Measurements from ENCODE around the gene ATG14.

The ATG14 gene

GRCh38 chr14:55434805-55435174 lies 23.2 kb upstream of the ATG14 start:
- peaks cover 0 to 12% (median 2%) of the 10 kb centered on the region in 4 experiments for H3K4me1 ChIP-seq (ENCODE audit: control extremely low read depth in 1 of 4, control insufficient read depth in 4 of 4, insufficient read depth in 4 of 4, low read length in 3 of 4)
- no peaks in the 10 kb centered on the region for H3K36me3 ChIP-seq (ENCODE audit: control insufficient read depth in 4 of 4, insufficient read depth in 4 of 4, low read length in 3 of 4)
- ChIA-PET POLR2A (interaction anchor here (0.6 kb wide), 2 partner anchors 1823 to 1899 kb away, joined by 3 to 4 read pairs; no protein-coding TSS in a partner anchor), CTCF (interaction anchor here (0.6 to 1.6 kb wide), 10 partner anchors 9 to 1836 kb away, joined by 3 to 10 read pairs (median 4); no protein-coding TSS in a partner anchor)
- no peak overlapping the region for H3K27ac ChIP-seq (ENCODE audit: insufficient read depth in 1 of 2, low read depth in 1 of 2, low read length in 2 of 2, poor library complexity in 1 of 2, severe bottlenecking in 2 of 2)
- 50% methylated on average over 2 of the region's 3 CpGs for WGBS (ENCODE audit: insufficient coverage)
- no peak overlapping the region for H3K4me3 ChIP-seq (ENCODE audit: control insufficient read depth in 1 of 7, extremely low read depth in 1 of 7, insufficient read depth in 4 of 7, low read depth in 2 of 7, low read length in 6 of 7)
- H3K27me3 ChIP-seq (replicated peaks in 2 of 5; ENCODE audit: control insufficient read depth in 4 of 5, insufficient read depth in 5 of 5, low read length in 4 of 5) = peaks cover 0 to 54% (median 14%) of the 10 kb centered on the region in 5 experiments
- no peak for DNase-seq
- H3K9me3 ChIP-seq (ENCODE audit: control extremely low read depth in 1 of 5, control insufficient read depth in 4 of 5, insufficient read depth in 2 of 5, low read depth in 1 of 5, low read length in 4 of 5) = no peaks in the 10 kb centered on the region

- ChIA-PET CTCF (interaction anchor here (0.6 to 1.6 kb wide), 10 partner anchors 9 to 1836 kb away, joined by 3 to 10 read pairs (median 4); no protein-coding TSS in a partner anchor), POLR2A (interaction anchor here (0.6 kb wide), 1 partner anchor 1823 kb away, joined by 3 read pairs; no protein-coding TSS in a partner anchor)
- H3K27me3 ChIP-seq (replicated peaks in 2 of 5; ENCODE audit: control insufficient read depth in 4 of 5, insufficient read depth in 5 of 5, low read length in 4 of 5) = peaks cover 0 to 52% (median 14%) of the 10 kb centered on the region in 5 experiments
- no peak overlapping the region for H3K4me3 ChIP-seq (ENCODE audit: control insufficient read depth in 1 of 7, extremely low read depth in 1 of 7, insufficient read depth in 4 of 7, low read depth in 2 of 7, low read length in 6 of 7)
- WGBS (ENCODE audit: insufficient coverage) = no CpG with 5 or more reads among the region's 6 CpGs
- peak in 2 of 3 donors; percentile 38 to 45 for DNase-seq
- no peaks in the 10 kb centered on the region for H3K36me3 ChIP-seq (ENCODE audit: control insufficient read depth in 4 of 4, insufficient read depth in 4 of 4, low read length in 3 of 4)
- no peak overlapping the region for H3K27ac ChIP-seq (ENCODE audit: insufficient read depth in 1 of 2, low read depth in 1 of 2, low read length in 2 of 2, poor library complexity in 1 of 2, severe bottlenecking in 2 of 2)
- H3K4me1 ChIP-seq (ENCODE audit: control extremely low read depth in 1 of 4, control insufficient read depth in 4 of 4, insufficient read depth in 4 of 4, low read length in 3 of 4) = peaks cover 0 to 12% (median 2%) of the 10 kb centered on the region in 4 experiments
- no peaks in the 10 kb centered on the region for H3K9me3 ChIP-seq (ENCODE audit: control extremely low read depth in 1 of 5, control insufficient read depth in 4 of 5, insufficient read depth in 2 of 5, low read depth in 1 of 5, low read length in 4 of 5)
Measured at GRCh38 chr14:55433880-55434804, 22.5 kb upstream of the ATG14 start.

- Histone ChIP-seq H3K27me3 (replicated peaks in 2 of 5; ENCODE audit: control insufficient read depth in 4 of 5, insufficient read depth in 5 of 5, low read length in 4 of 5) (peaks cover 0 to 48% (median 13%) of the 10 kb centered on the region in 5 experiments), H3K36me3 (ENCODE audit: control insufficient read depth in 4 of 4, insufficient read depth in 4 of 4, low read length in 3 of 4) (no peaks in the 10 kb centered on the region), H3K9me3 (ENCODE audit: control extremely low read depth in 1 of 5, control insufficient read depth in 4 of 5, insufficient read depth in 2 of 5, low read depth in 1 of 5, low read length in 4 of 5) (no peaks in the 10 kb centered on the region), H3K4me1 (ENCODE audit: control extremely low read depth in 1 of 4, control insufficient read depth in 4 of 4, insufficient read depth in 4 of 4, low read length in 3 of 4) (peaks cover 0 to 12% (median 2%) of the 10 kb centered on the region in 4 experiments), H3K4me3 (ENCODE audit: control insufficient read depth in 1 of 7, extremely low read depth in 1 of 7, insufficient read depth in 4 of 7, low read depth in 2 of 7, low read length in 6 of 7) (no peak overlapping the region), H3K27ac (ENCODE audit: insufficient read depth in 1 of 2, low read depth in 1 of 2, low read length in 2 of 2, poor library complexity in 1 of 2, severe bottlenecking in 2 of 2) (no peak overlapping the region)
- WGBS (ENCODE audit: insufficient coverage) = 100% methylated on average over 1 of the region's 3 CpGs
- CTCF ChIA-PET = interaction anchor here (0.6 to 1.4 kb wide), 2 partner anchors 13 to 366 kb away, joined by 4 to 5 read pairs; no protein-coding TSS in a partner anchor
- POLR2A ChIA-PET = no interaction called here
- DNase-seq = no peak
Measured at GRCh38 chr14:55432628-55433027, 21.0 kb upstream of the ATG14 start.

- CTCF ChIA-PET = interaction anchor here (1.0 to 9.8 kb wide), 6 partner anchors 13 to 221 kb away, joined by 3 to 77 read pairs (median 4); no protein-coding TSS in a partner anchor
- H3K36me3 ChIP-seq (ENCODE audit: control insufficient read depth in 4 of 4, insufficient read depth in 4 of 4, low read length in 3 of 4) = no peaks in the 10 kb centered on the region
- no peak overlapping the region for H3K4me3 ChIP-seq (ENCODE audit: control insufficient read depth in 1 of 7, extremely low read depth in 1 of 7, insufficient read depth in 4 of 7, low read depth in 2 of 7, low read length in 6 of 7)
- WGBS (ENCODE audit: insufficient coverage) = no CpG with 5 or more reads among the region's 1 CpG
- peak; percentile 75 to 86 (median 83) for DNase-seq
- no peaks in the 10 kb centered on the region for H3K9me3 ChIP-seq (ENCODE audit: control extremely low read depth in 1 of 5, control insufficient read depth in 4 of 5, insufficient read depth in 2 of 5, low read depth in 1 of 5, low read length in 4 of 5)
- no peak overlapping the region for H3K27ac ChIP-seq (ENCODE audit: insufficient read depth in 1 of 2, low read depth in 1 of 2, low read length in 2 of 2, poor library complexity in 1 of 2, severe bottlenecking in 2 of 2)
- peaks cover 0 to 12% (median 2%) of the 10 kb centered on the region in 4 experiments for H3K4me1 ChIP-seq (ENCODE audit: control extremely low read depth in 1 of 4, control insufficient read depth in 4 of 4, insufficient read depth in 4 of 4, low read length in 3 of 4)
- H3K27me3 ChIP-seq (replicated peaks in 2 of 5; ENCODE audit: control insufficient read depth in 4 of 5, insufficient read depth in 5 of 5, low read length in 4 of 5) = peaks cover 0 to 28% (median 6%) of the 10 kb centered on the region in 5 experiments
- POLR2A ChIA-PET = interaction anchor here (0.6 kb wide), 2 partner anchors 157 to 290 kb away, joined by 3 to 4 read pairs; no protein-coding TSS in a partner anchor
Measured at GRCh38 chr14:55430024-55430690, 18.5 kb upstream of the ATG14 start.

- no peak for DNase-seq
- Histone ChIP-seq H3K4me3 (ENCODE audit: control insufficient read depth in 1 of 7, extremely low read depth in 1 of 7, insufficient read depth in 4 of 7, low read depth in 2 of 7, low read length in 6 of 7) (no peak overlapping the region), H3K36me3 (ENCODE audit: control insufficient read depth in 4 of 4, insufficient read depth in 4 of 4, low read length in 3 of 4) (no peaks in the 10 kb centered on the region), H3K27me3 (replicated peaks in 2 of 5; ENCODE audit: control insufficient read depth in 4 of 5, insufficient read depth in 5 of 5, low read length in 4 of 5) (peaks cover 0 to 12% (median 0%) of the 10 kb centered on the region in 5 experiments), H3K27ac (ENCODE audit: insufficient read depth in 1 of 2, low read depth in 1 of 2, low read length in 2 of 2, poor library complexity in 1 of 2, severe bottlenecking in 2 of 2) (no peak overlapping the region), H3K9me3 (ENCODE audit: control extremely low read depth in 1 of 5, control insufficient read depth in 4 of 5, insufficient read depth in 2 of 5, low read depth in 1 of 5, low read length in 4 of 5) (no peaks in the 10 kb centered on the region), H3K4me1 (ENCODE audit: control extremely low read depth in 1 of 4, control insufficient read depth in 4 of 4, insufficient read depth in 4 of 4, low read length in 3 of 4) (peaks cover 0 to 9% (median 2%) of the 10 kb centered on the region in 4 experiments)
- POLR2A ChIA-PET = no interaction called here
- CTCF ChIA-PET = interaction anchor here (0.6 to 9.8 kb wide), 5 partner anchors 9 to 338 kb away, joined by 3 to 77 read pairs (median 3); partner anchors contain the start of gene TBPL2
- WGBS (ENCODE audit: insufficient coverage) = 90% methylated on average over 5 of the region's 7 CpGs
Measured at GRCh38 chr14:55427439-55427838, 15.8 kb upstream of the ATG14 start.

GRCh38 chr14:55426891-55427290 lies 15.3 kb upstream of the ATG14 start:
- no peak for DNase-seq
- 96% methylated on average over 4 of the region's 4 CpGs for WGBS (ENCODE audit: insufficient coverage)
- H3K27me3 ChIP-seq (replicated peaks in 2 of 5; ENCODE audit: control insufficient read depth in 4 of 5, insufficient read depth in 5 of 5, low read length in 4 of 5) = peaks cover 0 to 8% (median 0%) of the 10 kb centered on the region in 5 experiments
- H3K9me3 ChIP-seq (ENCODE audit: control extremely low read depth in 1 of 5, control insufficient read depth in 4 of 5, insufficient read depth in 2 of 5, low read depth in 1 of 5, low read length in 4 of 5) = no peaks in the 10 kb centered on the region
- ChIA-PET POLR2A (no interaction called here), CTCF (interaction anchor here (0.6 to 9.8 kb wide), 5 partner anchors 10 to 337 kb away, joined by 3 to 77 read pairs (median 3); partner anchors contain the start of gene TBPL2)
- H3K36me3 ChIP-seq (ENCODE audit: control insufficient read depth in 4 of 4, insufficient read depth in 4 of 4, low read length in 3 of 4) = no peaks in the 10 kb centered on the region
- peaks cover 0 to 9% (median 2%) of the 10 kb centered on the region in 4 experiments for H3K4me1 ChIP-seq (ENCODE audit: control extremely low read depth in 1 of 4, control insufficient read depth in 4 of 4, insufficient read depth in 4 of 4, low read length in 3 of 4)
- H3K27ac ChIP-seq (ENCODE audit: insufficient read depth in 1 of 2, low read depth in 1 of 2, low read length in 2 of 2, poor library complexity in 1 of 2, severe bottlenecking in 2 of 2) = no peak overlapping the region
- H3K4me3 ChIP-seq (ENCODE audit: control insufficient read depth in 1 of 7, extremely low read depth in 1 of 7, insufficient read depth in 4 of 7, low read depth in 2 of 7, low read length in 6 of 7) = no peak overlapping the region

All from common myeloid progenitor, CD34-positive (primary cell).